HL-60 (cell line): ENCODE measurements around the gene STAM.

Experiments
- DNase-seq, 2 experiments: peaks; one replicate each; pipeline ENCODE4 v3.0.0-alpha.2; 2010 to 2020; ENCODE audit warnings: low read depth in 1 of 2, low spot score in 1 of 2
- H3K27ac ChIP-seq: fragments of 250-450 bp; sonication (Bioruptor Pico); replicated peaks from 2 replicates; pipeline ENCODE4 v1.5.1; 2020; ENCODE audit warnings: mild to moderate bottlenecking, moderate library complexity
- H3K27me3 ChIP-seq: fragments of 250-450 bp; sonication (Bioruptor Pico); 2 replicates; pipeline ENCODE4 v1.5.1; 2021; ENCODE audit warnings: mild to moderate bottlenecking, moderate library complexity; ENCODE audit not compliant: insufficient read depth, poor library complexity, severe bottlenecking
- H3K4me3 ChIP-seq: replicated peaks from 2 replicates; pipeline ENCODE4 v1.5.1; 2011; ENCODE audit warnings: mild to moderate bottlenecking, control low read depth, low read length; ENCODE audit not compliant: insufficient read depth
- GABPA ChIP-seq: IDR thresholded peaks from 2 replicates; pipeline ENCODE4 v1.6.1; 2012; ENCODE audit warnings: low read depth
- POLR2AphosphoS5 ChIP-seq: IDR thresholded peaks from 2 replicates; pipeline ENCODE4 v1.6.1; 2012; ENCODE audit warnings: low read depth
- REST ChIP-seq: IDR thresholded peaks from 2 replicates; pipeline ENCODE4 v1.6.1; 2012; ENCODE audit warnings: low read depth; ENCODE audit not compliant: insufficient replicate concordance
- SPI1 ChIP-seq: IDR thresholded peaks from 2 replicates; pipeline ENCODE4 v1.6.1; 2012; ENCODE audit warnings: low read depth, mild to moderate bottlenecking, borderline replicate concordance
- long read RNA-seq: library from polyadenylated mRNA; unstranded; transcript quantifications from one replicate; pipeline ENCODE4 v2.0.0, GENCODE V29; 2020
- TF ChIP-seq, protein P1 (sequence below): IDR thresholded peaks from one replicate; pipeline ENCODE4 v1.5.1; 2011; ENCODE audit warnings: low read length, control low read depth, inconsistent platforms; ENCODE audit not compliant: insufficient read depth

Gene STAM
- long read RNA-seq, transcript STAM-202 (14 exons, 2,972 nt) = major isoform, 83 of 93 reads
- long read RNA-seq, partial matches to known transcripts = 2 of 93 reads
- long read RNA-seq, other reads (novel, unspliced or antisense) = 8 of 93 reads

DNA sequence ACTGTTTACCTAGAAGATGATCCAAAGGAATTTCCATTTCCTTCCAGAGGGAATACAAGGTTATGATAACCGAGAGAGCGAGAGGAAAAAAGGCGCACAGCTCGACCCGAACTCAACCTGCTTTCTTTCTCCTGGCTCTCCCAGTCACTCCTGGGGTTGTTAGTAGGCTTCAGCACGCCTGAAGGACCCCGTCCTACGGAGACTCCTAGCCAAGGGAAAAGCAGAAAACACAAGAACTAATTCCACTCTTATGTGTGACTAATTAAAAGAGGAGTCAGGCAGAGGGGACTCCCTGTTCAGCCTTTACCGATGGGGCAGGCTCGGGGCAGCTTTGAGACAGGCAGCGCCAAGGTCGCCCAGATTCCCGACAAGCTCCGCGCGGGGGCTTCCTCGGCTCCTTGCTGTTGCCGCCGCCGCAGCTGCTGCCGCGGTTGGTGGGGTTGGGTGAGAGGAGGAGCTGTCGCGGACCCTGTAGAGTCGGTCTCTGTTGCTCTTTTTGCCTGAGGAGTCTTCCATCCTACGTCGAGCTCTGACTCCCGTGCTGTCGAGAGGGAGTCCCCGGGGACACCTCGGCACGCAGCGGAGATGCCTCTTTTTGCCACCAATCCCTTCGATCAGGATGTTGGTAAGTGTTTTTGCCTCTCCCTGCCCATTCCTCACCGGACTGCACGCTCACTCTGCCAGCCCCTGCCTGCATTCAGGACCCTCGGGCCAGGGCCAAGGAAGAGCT is at the start of gene STAM:
TSS of gene STAM (plus strand) at position 397 of the 730 bp plus-strand sequence. CDS start at position 586, 189 bp downstream.
- DNase-seq = peak; percentile 47 to 76
- Histone ChIP-seq H3K27me3 (no peaks in the 10 kb centered on the region), H3K4me3 (peak within 1 kb of the TSS; percentile 75), H3K27ac (peak within 1 kb of the TSS; percentile 99)
- TF ChIP-seq GABPA (no peak), SPI1 (0 out of 2 replicates have a peak, but pooled peaks have one; percentile 54), POLR2AphosphoS5 (peak; percentile 10)

DNA sequence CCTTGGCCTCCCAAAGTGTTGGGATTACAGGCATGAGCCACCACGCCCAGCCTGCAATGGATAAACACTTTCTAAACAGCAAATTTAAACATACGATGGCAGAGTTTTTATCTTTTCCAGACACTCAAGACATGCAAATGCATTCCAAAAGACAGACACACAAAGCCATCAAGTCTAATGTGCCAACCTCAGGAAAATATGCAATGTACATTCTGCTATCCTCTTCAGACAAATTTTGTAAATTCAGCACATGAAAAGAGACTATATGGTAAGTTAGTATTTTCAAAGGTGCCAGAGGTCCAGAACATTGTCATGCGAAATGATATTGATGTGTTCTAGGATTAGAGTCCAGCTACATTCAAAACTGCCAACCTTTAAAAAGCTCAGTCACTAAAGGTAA is 46.6 kb upstream of the STAM start:
- DNase-seq = no peak
- no peak for TF ChIP-seq SPI1
- TF ChIP-seq, protein P1, sequence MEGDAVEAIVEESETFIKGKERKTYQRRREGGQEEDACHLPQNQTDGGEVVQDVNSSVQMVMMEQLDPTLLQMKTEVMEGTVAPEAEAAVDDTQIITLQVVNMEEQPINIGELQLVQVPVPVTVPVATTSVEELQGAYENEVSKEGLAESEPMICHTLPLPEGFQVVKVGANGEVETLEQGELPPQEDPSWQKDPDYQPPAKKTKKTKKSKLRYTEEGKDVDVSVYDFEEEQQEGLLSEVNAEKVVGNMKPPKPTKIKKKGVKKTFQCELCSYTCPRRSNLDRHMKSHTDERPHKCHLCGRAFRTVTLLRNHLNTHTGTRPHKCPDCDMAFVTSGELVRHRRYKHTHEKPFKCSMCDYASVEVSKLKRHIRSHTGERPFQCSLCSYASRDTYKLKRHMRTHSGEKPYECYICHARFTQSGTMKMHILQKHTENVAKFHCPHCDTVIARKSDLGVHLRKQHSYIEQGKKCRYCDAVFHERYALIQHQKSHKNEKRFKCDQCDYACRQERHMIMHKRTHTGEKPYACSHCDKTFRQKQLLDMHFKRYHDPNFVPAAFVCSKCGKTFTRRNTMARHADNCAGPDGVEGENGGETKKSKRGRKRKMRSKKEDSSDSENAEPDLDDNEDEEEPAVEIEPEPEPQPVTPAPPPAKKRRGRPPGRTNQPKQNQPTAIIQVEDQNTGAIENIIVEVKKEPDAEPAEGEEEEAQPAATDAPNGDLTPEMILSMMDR = no peak
- no peak for TF ChIP-seq POLR2AphosphoS5
- no peak for TF ChIP-seq GABPA
- no peak for TF ChIP-seq REST
- no peaks in the 10 kb centered on the region for H3K27me3 ChIP-seq
- no peak overlapping the region for H3K27ac ChIP-seq
- H3K4me3 ChIP-seq = no peak overlapping the region

- Histone ChIP-seq H3K27me3 (no peaks in the 10 kb centered on the region), H3K4me3 (no peak overlapping the region), H3K27ac (no peak overlapping the region)
- TF ChIP-seq REST (no peak), GABPA (no peak), POLR2AphosphoS5 (no peak), SPI1 (no peak)
- TF ChIP-seq, protein P1 = no peak
- DNase-seq = no peak
Observed at GRCh38 chr10:17599089-17599488, 44.9 kb upstream of the STAM start.

DNA sequence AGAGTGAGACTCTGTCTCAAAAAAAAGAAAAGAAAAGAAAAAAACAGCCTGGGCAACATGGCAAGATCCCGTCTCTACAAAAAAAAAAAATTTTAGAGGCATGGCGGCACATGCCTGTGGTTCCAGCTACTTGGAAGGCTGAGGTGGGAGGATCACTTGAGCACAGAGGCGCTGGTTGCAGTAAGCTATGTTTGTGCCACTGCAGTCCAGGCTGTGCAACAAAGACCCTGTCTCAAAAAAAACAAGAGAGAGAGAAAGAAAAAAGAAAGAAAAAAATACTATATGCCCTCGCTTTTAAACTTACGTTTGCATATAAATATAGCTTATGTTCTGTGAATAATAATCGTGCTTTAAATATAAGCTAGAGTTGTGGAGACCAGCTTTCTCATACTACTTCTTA is 38.0 kb upstream of the STAM start:
- no peak for DNase-seq
- no peak overlapping the region for H3K27ac ChIP-seq
- H3K27me3 ChIP-seq = no peaks in the 10 kb centered on the region
- no peak overlapping the region for H3K4me3 ChIP-seq
- TF ChIP-seq SPI1 (no peak), GABPA (no peak), POLR2AphosphoS5 (no peak)
